Stimulated activated CD8-positive, alpha-beta memory T cell treated with anti-CD3 and anti-CD28 coated beads, Interleukin-4, amount 100 ng/mL, for 48 hours (primary cell): Measurements from ENCODE around the gene EMP1.
"Not testable (repeated sequence)": the region's sequence is repeated elsewhere in the genome, so short reads cannot be mapped to it uniquely, and the experiment has no call there.

Experiments used
- DNase-seq: peaks from one replicate; pipeline ENCODE4 v3.0.0-alpha.2; 2020

Gene EMP1

GRCh38 chr12:13267826-13268225, 71.3 kb downstream of the EMP1 start:
- not testable (repeated sequence) for DNase-seq

GRCh38 chr12:13268581-13268980, 72.1 kb downstream of the EMP1 start:
- DNase-seq, result no peak
